ENCODE measurements around the gene E2F2.

The E2F2 gene

DNA sequence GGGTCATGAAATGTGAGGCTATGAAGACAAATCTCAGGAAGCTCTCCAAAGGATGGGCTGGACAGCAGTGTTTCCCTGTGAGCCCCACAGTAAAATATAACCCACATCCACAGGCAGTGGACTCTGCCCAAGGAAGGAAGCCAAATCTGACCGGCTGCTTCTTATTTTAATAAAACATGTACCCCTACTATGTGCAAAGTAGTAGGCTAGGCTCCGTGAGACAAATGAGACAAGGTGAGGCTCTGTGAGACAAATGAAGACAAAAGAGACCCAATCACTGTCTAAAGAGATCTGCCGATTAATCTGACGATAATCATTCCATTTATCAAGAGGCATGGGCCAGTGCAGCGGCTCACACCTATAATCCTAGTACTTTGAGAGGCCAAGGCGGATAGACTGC is 49.1 kb downstream of the E2F2 start:
- no peak for DNase-seq (ENCODE audit: low read depth)

DNA sequence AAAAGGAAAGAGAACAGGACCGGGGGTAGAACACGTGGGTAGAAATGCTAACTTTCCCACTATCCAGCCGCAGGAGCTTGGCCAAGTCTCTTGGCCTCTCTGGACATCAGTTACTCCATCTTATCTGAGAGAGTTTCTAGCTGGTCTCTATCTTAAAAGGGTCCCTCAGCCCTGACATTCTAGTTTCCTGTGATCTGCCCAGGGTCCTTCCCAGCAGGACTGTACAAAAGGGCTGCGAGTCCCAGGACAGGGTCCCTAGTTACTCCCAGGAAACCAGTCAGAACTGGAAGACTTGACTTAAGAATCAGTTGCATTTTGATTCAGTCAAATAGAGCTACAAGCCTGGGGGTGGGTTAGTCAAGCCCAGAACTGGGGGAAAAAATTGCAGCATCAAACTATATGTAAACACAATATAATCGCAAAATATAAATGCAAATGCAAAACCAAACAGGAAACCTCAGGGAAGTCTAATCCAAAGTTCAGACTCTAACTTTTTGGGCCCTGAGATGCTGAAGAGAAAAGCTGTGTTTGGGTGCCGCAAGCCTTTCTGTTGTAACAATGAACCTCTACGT is 49.9 kb downstream of the E2F2 start:
- DNase-seq (ENCODE audit: low read depth): no peak

DNA sequence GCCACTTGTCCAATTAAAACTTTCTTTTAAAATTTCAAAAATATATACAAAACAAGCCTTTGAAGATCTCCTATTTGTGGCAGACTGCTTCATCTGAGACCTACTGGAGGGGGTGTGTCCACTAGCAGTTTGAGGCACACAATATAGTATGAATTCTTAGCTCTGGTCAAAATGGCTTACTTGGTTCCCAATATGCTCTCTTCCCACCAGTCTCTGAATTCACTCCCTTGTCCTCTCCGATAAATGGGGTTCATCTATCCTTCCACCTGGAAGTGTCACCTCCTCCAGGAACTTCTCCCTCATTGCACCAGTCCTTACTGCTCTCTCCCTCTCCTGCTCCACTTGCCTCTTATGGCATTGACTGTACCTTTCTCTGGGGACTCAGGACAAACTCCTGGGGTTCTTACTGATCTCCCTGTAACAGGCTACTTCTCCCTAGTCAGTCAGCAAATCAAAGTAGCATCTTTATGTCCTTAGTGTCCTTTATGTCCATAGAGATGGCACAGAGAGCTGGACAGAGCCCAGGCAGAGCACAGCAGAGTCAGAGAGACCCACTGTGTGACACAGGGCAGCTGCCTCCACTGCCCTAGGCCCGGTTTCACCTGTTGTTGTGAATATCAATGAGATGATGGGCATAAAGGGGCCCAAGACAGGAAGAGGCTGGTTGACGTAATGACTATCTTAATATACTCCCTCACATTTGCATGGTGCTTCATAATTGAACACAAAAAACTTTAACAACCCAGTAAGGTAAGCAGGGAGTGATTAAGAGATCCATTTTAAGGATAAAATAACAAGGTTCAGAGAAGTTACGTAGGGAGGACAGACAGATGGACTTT is 50.6 kb downstream of the E2F2 start:
- DNase-seq (ENCODE audit: low read depth): no peak

DNA sequence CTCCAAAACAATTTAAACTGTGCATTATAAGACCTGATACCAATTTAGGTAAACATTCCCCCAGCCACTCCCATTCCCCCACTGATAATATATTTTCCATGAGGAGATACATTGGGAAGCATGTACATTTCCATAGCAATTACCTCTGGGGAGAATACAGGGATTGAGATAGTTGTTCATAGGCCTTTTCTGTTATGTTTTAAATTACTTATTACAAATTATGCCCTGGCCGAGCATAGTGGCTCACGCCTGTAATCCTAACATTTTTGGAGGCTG is 51.4 kb downstream of the E2F2 start:
- DNase-seq (ENCODE audit: low read depth): no peak

DNA sequence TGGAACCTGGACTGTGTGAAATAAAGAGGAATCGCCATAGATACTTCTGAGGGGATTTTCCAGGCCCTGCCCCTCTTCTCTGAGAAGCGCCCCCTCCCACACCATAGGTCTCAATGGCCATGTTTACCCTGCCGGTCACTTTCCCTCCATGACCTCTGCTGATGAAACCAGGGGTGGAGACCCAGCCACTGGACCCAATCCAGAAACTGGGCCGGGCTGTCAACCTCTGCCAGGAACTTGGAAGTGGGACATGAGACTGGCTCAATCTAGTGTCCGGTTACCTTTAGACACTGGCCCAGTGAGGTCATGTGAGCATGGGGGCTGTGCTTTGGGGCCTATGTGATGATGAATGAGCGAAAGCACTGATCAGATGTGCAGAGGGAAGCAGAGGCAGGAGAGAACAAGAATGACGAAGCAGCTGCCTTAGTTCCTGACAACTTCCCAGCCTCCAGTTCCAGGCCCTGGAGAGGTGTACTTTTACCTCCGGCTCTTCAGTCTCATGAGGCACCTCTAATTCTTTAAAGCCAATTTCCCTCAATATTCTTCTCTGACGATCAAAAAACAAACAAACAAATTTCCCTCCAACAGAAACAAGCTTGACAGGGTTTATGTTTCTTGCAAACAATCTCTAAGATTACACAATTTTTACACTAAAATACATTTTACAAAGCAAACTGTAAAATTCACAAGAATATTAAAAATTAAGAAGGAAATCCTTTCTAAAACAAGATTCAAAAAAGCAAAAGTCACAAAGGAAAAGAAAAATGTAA is 52.0 kb downstream of the E2F2 start:
- peak; percentile 43 for DNase-seq (ENCODE audit: low read depth)

DNA sequence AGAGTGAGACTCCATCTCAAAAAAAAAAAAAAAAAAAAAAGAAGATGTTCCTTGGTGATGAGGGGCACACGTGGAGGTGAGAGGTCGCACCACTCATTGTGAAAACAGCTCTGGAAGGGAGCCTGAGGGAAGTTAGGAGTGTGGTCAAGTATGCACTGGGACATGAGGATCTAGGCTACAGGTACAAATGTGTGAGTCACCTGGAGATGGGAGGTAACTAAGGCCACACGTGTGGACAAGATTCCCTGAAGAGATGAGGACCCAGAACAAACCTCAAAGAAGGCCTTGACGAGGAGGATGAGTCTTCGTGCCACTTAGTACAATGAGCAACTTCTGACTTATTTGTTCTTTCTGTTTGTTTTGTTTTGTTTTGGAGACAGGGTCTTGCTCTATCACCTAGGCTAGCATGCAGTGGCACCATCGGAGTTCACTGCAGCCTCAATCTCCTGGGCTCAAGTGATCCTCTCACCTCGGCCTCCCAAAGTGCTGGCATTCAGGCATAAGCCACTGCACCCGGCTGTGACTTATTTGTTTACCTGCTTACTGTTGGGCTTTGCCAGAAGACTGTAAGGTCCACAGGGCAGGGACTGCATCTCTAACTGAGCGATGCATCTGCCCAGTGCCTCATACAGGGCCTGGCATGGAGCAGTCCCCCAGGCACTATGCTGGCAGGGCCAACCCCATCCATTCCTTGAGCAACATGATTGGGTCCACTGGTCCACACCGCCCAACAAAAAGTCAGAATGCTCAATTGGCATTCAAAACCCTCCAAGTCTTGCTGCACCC is 53.5 kb downstream of the E2F2 start:
- no peak for DNase-seq (ENCODE audit: low read depth)

DNA sequence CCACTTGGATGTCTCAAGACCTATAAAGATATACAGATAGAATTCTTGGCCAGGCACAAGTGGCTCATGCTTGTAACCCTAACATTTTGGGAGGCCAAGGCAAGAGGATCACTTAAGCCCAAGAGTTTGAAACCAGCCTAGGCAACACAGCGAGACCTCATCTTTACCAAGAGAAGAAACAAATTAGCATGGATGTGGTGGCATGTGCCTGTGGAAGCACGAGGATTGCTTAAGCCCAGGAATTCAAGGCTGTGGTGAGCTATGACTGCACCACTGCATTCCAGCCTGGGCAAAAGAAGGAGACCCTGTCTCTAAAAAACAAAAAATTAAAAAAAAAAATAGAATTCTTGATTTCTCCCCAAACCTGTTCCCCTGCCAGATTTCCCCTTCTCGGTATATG is 55.4 kb downstream of the E2F2 start:
- DNase-seq (ENCODE audit: low read depth): no peak

DNA sequence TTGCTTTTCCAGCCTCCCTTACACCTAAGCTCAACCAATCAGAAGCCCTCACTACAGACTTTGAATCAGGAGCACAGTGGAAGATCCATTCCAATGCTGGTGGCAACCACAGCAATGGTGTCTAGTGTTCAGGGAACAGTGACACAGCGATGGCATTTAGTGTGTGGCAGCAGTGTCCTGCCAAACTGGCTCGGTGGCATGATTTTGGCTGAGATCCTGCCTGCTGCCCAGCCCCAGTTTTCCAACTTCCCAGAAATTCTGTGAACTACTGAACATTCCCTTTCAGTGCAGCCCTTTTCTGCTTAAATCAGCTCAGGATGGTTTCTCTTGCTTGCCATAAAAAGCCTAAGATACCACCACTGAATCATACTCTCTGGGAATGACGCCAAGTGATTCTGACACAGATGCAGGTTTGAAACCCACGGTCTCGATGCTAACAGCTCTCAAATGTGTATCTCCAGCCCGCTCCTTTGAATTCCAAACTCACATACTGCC is 55.9 kb downstream of the E2F2 start:
- DNase-seq (ENCODE audit: low read depth): peak; percentile 60

DNA sequence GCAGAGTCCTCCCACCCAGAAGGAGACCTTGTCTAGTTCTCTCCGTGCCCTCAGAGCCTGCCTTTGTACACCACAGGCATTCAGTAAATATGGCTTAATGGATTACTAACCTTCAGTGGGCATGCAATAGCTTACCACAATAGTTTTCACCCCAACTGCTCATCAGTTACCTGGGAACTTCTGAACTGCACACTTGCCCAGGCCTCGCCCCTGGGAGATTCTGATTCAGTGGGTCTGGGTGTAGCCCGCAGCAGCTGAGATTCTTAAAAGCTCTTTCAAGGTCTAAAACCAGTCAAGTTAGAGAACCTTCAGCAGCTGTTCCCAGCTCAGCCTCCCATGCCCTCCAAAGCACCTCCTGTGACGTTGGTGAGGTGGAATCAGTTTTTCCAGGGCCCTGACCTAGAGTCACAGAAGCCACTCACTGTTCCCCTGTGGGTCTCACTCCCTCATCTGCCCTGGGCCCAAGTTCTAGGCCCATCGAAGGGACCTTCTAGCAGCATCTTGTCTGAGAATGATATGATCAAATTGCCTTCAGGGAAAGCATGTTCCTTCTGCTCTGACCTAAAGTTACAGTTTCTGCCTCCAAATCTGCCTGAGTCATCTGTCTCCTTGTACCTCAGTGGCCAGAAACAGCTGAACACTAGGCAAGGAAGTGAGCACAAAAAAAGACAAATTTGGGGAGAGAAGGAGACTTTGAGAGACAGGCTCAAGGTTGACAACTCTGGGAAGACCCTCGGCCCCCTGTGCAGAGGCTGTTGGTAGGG is 57.8 kb downstream of the E2F2 start:
- no peak for DNase-seq (ENCODE audit: low read depth)

DNA sequence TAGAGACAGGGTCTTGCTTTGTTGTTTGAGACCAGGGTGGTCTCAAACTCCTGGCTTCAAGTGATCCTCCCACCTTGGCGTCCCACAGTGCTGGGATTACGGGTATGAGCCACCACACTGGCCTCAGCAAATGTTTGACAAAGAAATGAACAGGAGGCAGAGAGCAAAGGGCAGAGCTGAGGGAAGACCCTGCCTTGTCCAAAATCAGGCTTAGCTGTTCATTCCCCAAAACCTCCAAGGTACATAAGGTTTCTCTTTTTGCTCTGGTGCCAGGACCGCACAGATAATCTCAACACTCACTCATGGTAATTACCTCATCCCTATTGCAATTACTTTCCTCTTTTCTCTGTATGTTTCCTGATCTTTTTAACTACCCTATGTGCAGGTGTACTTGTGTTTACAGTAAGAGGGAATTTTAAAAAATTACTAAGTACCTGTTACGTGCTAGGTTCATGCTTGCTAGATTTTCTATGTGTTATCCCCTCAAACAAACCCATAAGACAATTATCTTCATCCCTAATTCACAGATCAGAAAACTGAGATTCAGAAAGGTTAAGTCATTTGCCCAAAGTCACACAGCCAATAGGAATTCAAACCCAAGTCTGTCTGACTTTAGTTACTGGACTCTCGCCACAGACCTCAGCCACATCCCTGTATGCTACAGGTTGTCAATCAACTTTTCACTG is 58.5 kb downstream of the E2F2 start:
- DNase-seq (ENCODE audit: low read depth): no peak

DNA sequence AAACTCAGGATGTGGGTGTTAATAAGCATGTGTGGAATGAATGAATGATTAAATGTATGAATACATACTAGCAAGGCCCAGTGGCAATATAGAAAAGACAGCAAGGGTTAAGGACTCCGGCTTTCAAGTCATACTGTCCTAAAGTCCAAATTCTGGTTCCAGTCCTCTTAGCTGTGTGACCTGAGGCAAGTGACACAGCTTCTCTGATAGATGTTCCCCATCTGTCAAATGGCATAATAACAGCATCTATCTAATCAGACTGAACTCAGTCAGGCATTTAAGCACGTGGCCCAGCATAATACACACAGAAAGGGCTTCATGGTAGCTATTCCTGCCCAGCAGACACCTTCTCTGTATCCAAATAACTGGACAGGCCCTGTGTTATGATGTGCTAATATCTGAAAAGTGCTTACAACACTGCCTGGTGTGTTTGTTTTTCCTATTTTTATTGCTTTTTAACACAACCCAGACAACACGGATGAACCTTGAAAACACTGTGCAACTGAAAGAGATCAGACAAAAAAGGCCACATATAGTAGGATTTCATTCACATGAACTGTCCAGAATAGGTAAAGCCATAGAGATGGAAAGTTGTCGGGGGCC is 59.5 kb downstream of the E2F2 start:
- DNase-seq (ENCODE audit: low read depth): no peak

DNA sequence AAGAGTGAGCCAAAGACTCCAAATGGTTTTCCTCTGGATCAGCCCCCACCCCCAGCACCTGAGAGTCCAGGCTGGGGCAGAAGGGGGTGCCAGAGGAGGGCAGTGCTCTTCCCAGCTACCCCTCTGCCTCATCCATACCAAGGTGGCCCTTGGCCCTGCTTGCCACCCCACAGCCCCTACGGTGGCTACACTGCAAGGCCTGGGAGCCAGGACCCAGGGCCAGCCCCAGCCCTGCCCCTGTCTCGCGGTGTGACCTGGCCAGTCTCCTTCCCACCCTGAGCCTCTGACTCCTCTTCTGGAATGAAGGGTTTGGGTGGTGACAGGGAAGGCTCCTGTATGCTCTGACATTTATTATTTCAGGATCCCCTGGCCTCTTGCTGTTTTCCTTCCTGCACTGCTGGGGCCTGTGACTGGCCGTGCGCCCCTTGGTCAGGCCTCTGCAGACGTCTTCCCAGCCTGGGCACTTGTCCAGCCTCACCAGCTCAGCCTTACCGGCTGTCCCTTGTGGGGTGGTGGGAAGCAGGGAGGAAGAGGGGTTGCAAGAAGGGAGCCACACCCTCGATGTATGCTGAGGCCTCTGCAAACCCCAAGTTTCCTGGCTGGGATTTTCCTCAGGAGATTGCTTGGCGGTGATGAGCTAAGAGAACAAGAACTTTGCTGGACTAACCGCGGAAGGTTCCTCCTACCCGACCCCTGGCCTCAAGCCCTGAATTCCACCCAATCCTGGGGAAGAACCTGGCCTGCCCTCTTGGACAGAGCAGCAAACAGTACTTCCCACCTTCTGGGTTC is 60.6 kb downstream of the E2F2 start:
- no peak for DNase-seq (ENCODE audit: low read depth)

DNA sequence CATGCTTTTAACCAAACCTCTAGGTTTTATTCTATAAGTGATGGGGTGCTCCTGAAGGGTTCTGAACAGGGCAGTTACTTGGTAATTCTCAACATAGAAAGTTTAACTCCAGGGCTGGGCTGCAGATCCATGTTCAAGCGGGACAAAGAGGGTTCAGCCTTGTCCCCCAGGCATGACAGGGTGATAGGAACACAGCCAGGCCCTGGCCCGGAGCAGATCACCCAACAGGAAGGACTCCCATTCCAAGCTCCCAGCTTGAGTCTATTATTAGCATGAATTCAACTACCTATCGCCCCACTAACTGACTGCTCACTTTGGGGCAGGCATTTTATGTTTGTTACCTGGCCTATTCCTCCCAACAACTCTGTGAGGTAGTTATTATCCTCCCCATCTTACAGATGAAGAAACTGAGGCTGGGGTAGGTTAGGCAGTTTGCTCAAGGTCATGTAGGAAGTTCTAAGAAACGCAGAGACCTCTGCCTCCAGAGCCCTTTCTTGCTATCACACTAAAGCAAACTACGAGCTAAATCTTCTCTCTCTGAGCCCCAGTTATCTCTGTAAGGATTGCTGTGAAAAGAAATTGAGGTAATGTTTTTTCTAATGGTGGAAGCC is 61.6 kb downstream of the E2F2 start:
- DNase-seq (ENCODE audit: low read depth): no peak

DNA sequence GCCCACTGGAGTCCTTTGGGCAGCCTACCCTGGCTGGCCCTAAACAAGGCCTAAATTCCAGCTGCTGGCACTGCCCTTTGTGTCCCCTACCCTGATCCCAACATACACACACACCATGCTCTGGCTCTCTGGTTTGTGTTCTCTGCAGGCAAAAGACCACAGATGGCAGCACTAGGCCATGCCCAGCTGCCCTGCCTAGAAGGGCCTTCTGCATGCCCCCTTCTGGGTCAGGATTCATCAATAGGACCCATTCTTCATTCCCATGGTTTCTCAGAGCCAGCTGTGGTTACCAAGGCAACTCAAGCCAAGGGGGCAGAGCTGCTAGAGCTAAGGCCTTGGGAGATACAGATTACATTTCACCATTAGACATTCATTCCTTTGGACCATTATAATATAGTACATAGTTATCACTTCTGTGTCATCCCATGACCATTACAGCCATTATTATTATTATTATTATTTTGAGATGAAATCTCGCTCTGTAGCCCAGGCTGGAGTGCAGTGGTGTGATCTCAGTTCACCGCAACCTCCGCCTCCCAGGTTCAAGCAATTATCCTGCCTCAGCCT is 64.5 kb downstream of the E2F2 start:
- no peak for DNase-seq (ENCODE audit: low read depth)

DNA sequence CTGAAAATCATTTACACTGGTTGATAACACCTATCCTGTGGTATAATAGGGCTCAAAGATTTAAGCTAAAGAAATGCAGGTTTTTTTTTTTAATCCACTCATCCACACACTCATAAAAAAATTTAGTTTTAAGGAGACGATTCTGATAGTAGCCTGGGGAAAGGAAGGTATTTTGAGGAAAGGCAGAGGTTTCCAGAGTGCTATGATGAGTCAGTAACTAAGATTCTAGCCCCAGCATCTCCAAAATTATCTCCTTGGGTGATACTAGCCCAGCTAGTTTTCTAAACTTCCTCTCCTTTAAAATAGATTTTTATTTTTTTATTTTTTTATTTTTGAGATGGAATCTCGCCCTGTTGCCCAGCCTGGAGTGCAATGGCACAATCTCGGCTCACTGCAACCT is 67.7 kb downstream of the E2F2 start:
- no peak for DNase-seq (ENCODE audit: low read depth)

DNA sequence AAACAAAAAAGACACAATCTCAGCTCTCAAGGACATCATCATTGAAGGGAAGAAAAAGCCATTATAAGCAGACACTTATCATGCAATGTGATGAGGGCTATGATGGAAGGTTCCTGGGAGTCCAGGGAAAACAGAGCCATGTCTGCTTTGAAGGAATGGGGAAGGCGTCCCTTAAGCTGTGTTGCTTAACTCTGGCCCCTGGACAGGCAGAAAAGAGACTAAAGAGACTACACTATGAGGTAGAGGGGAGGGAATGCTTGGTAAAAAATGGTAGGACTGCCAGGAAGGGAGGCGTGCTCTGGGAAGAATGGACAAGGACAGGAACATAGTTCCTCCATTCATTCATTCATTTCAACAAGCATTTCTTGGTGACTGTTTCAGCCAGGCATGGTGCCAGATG is 68.3 kb downstream of the E2F2 start:
- DNase-seq (ENCODE audit: low read depth): no peak

DNA sequence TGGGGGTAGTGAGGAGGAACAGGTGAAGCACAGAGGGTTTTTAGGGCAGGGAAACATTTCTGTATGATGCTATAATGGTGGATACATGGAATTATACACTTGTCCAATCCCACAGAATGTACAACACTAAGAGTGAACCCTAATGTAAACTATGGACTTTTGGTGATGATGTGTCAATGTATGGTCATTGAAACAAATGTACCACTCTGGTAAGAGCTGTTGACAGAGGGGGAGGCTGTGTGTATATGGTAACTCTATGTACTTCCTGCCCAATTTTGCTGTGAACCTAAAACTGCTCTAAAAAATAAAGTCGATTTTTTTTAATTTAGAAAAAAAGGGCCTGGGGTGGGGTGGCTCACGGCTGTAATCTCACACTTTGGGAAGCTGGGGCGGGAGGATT is 70.0 kb downstream of the E2F2 start:
- DNase-seq (ENCODE audit: low read depth): no peak

DNA sequence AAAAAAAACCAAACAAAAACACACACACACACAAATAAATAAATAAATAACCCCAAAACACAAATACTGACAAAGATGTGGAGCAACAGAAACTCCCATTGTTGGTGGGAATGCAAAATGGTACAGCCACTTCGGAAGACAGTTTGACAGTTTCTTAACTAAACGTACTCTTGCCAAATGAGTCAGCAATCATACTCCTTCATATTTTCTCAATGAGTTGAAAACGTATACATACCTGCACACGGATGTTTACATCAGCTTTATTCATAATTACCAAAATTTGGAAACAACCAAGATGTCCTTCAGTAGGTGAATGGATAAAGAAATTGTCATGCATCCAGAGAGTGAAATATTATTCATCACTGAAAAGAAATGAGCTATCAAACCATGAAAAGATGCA is 70.5 kb downstream of the E2F2 start:
- no peak for DNase-seq (ENCODE audit: low read depth)

DNA sequence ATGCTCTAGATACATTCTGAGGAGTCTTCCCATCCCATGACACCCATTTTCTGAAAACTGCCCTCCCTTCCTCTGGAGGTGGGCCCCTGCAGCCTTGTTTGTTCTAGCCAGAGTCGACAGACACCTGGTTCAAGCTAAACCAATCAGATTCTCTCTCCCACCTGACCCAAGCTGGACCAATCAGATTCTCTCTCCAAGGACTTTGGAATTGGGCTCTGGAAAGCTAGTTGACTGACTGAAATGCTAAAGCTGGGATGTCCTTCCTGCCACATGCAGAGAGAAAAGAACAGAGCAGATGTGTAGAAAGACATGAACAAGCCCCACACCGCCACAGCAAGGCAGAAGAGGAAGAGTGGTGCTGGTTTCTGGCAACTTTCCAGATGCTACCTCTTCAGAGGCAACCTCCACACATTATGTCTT is 71.7 kb downstream of the E2F2 start:
- no peak for DNase-seq (ENCODE audit: low read depth)
